ENCODE measurements around the gene STAMBPL1.
"Not testable (repeated sequence)": the region's sequence is repeated elsewhere in the genome, so short reads cannot be mapped to it uniquely, and the experiment has no call there.

Gene STAMBPL1

GRCh38 chr10:88922041-88922440 lies 42.0 kb downstream of the STAMBPL1 start:
- TF ChIP-seq CTCF (IDR thresholded peaks at IDR 0.05; ENCODE audit: low read depth, low read length, missing control alignments) = no peak
- H3K4me3 ChIP-seq (replicated peaks; ENCODE audit: low read depth, low read length) = no peak overlapping the region
- DNase-seq (ENCODE audit: extremely low read depth, low read depth) = no peak

- no peak overlapping the region for H3K4me3 ChIP-seq (replicated peaks; ENCODE audit: low read depth, low read length)
- no peak for TF ChIP-seq CTCF (IDR thresholded peaks at IDR 0.05; ENCODE audit: low read depth, low read length, missing control alignments)
These were observed 43.5 kb downstream of the STAMBPL1 start for GRCh38 chr10:88923520-88923919.

GRCh38 chr10:88926566-88927415 lies 46.7 kb downstream of the STAMBPL1 start:
- no peak overlapping the region for H3K4me3 ChIP-seq (replicated peaks; ENCODE audit: low read depth, low read length)
- peak; percentile 93 for DNase-seq (ENCODE audit: extremely low read depth, low read depth)
- no peak for TF ChIP-seq CTCF (IDR thresholded peaks at IDR 0.05; ENCODE audit: low read depth, low read length, missing control alignments)

More at GRCh38 chr10:88923520-88923919, 43.5 kb downstream of the STAMBPL1 start:
- DNase-seq (ENCODE audit: extremely low read depth, low read depth) = no peak

- H3K4me3 ChIP-seq (replicated peaks; ENCODE audit: low read depth, low read length) = no peak overlapping the region
- DNase-seq (ENCODE audit: extremely low read depth, low read depth) = no peak
- TF ChIP-seq CTCF (IDR thresholded peaks at IDR 0.05; ENCODE audit: low read depth, low read length, missing control alignments) = no peak
These were observed 47.3 kb downstream of the STAMBPL1 start for GRCh38 chr10:88927416-88927690.

GRCh38 chr10:88928254-88928653 lies 48.2 kb downstream of the STAMBPL1 start:
- no peak for DNase-seq (ENCODE audit: extremely low read depth, low read depth)
- H3K4me3 ChIP-seq (replicated peaks; ENCODE audit: low read depth, low read length) = no peak overlapping the region

GRCh38 chr10:88931548-88931947 lies 51.5 kb downstream of the STAMBPL1 start:
- H3K4me3 ChIP-seq (replicated peaks; ENCODE audit: low read depth, low read length) = no peak overlapping the region
- DNase-seq (ENCODE audit: extremely low read depth, low read depth) = no peak
- no peak for TF ChIP-seq CTCF (IDR thresholded peaks at IDR 0.05; ENCODE audit: low read depth, low read length, missing control alignments)

More at GRCh38 chr10:88928254-88928653, 48.2 kb downstream of the STAMBPL1 start:
- TF ChIP-seq CTCF (IDR thresholded peaks at IDR 0.05; ENCODE audit: low read depth, low read length, missing control alignments) = no peak

- DNase-seq (ENCODE audit: extremely low read depth, low read depth); H3K4me3 ChIP-seq (replicated peaks; ENCODE audit: low read depth, low read length): not testable (repeated sequence)
These were observed 52.0 kb downstream of the STAMBPL1 start for GRCh38 chr10:88932029-88932428.

All from HFF-Myc (cell line).